ENCODE measurements around the gene GKN2. TPM values are rescaled to one million over a fixed set of nuclear protein-coding genes. Genes with fewer than 3 reads are reported as not detected.

GKN2 gene
- total RNA-seq, 1 experiment from 2014 or later: not detected

- Histone ChIP-seq H3K9me3 (ENCODE audit: control insufficient read depth, low read depth, low read length) (no peaks in the 10 kb centered on the region), H3T11ph (ENCODE audit: low read length) (no peak overlapping the region), H2AFZ (ENCODE audit: low read length) (no peak overlapping the region), H3K9ac (ENCODE audit: extremely low read depth, insufficient read length, low read length) (no peak overlapping the region), H2BK5ac (ENCODE audit: insufficient read length, low read length) (no peak overlapping the region), H3K56ac (ENCODE audit: insufficient read length, low read depth, low read length) (no peak overlapping the region), H3K27me3 (ENCODE audit: insufficient read depth, low read length) (no peaks in the 10 kb centered on the region), H4K20me1 (ENCODE audit: control insufficient read depth, insufficient read depth, insufficient read length) (no peaks in the 10 kb centered on the region), H3K4me2 (ENCODE audit: insufficient read depth, insufficient read length, low read length) (no peak overlapping the region), H3K14ac (ENCODE audit: insufficient read depth, low read length) (no peak overlapping the region), H4K91ac (ENCODE audit: insufficient read length, low read depth, low read length) (no peak overlapping the region), H3K27ac (ENCODE audit: insufficient read length, low read depth, low read length) (no peak overlapping the region), H3K79me2 (ENCODE audit: insufficient read depth, low read length) (no peaks in the 10 kb centered on the region), H3K18ac (ENCODE audit: insufficient read length, low read depth, low read length) (no peak overlapping the region), H2AK5ac (ENCODE audit: insufficient read length, low read length) (no peak overlapping the region), H4K8ac (replicated peaks; ENCODE audit: insufficient read length, low read depth, low read length) (no peak overlapping the region), H2BK12ac (ENCODE audit: insufficient read length, low read depth, low read length) (no peak overlapping the region), H4K5ac (ENCODE audit: insufficient read length, low read depth, low read length) (no peak overlapping the region), H3K79me1 (ENCODE audit: insufficient read depth, low read depth, low read length, poor library complexity, severe bottlenecking) (no peaks in the 10 kb centered on the region), H2BK15ac (ENCODE audit: low read depth, low read length) (no peak overlapping the region), H3K23ac (ENCODE audit: insufficient read length, low read depth, low read length) (no peak overlapping the region), H3K23me2 (ENCODE audit: insufficient read length, low read depth, low read length, poor library complexity, severe bottlenecking) (no peaks in the 10 kb centered on the region), H2BK120ac (ENCODE audit: low read depth, low read length, poor library complexity, severe bottlenecking) (no peak overlapping the region), H2BK20ac (ENCODE audit: low read depth, low read length, poor library complexity, severe bottlenecking) (no peak overlapping the region), H3K4me1 (ENCODE audit: insufficient read depth, low read length) (no peaks in the 10 kb centered on the region), H3K4ac (ENCODE audit: low read depth, low read length) (no peak overlapping the region)
- no peaks in the 10 kb centered on the region; a peak in 1 of 7 replicates for H3K36me3 Mint-ChIP-seq (ENCODE audit: insufficient read depth in 1 of 3, low read depth in 3 of 3)
- H3K27me3 Mint-ChIP-seq (ENCODE audit: low read depth): peaks cover 8% of the 10 kb centered on the region
- no peak for TF ChIP-seq CTCF (conservative IDR thresholded peaks at IDR 0.05)
- H3K4me3 Mint-ChIP-seq: no peak overlapping the region
- H3K4me1 Mint-ChIP-seq: no peaks in the 10 kb centered on the region
- no peak overlapping the region for H3K27ac Mint-ChIP-seq
- H3K9me3 Mint-ChIP-seq: no peaks in the 10 kb centered on the region
- WGBS (ENCODE audit: extremely low coverage, insufficient read length, low lambda C conversion rate): no CpG with 5 or more reads among the region's 7 CpGs
- no peak for DNase-seq
Measured at GRCh38 chr2:68993660-68994059, 41.0 kb upstream of the GKN2 start.

Measured in H9 (cell line).